DOHH2 (cell line): ENCODE results near the gene ELAVL2.

Experiments used
- H3F3A ChIP-seq: fragments of 200-600 bp; sonication (generic), shearing (Covaris generic); 2 replicates; pipeline ENCODE4 v1.6.0; 2016; ENCODE audit warnings: antibody characterized with exemption, mild to moderate bottlenecking; ENCODE audit not compliant: control insufficient read depth, insufficient read depth
- H3K27ac ChIP-seq: fragments of 200-600 bp; sonication (generic); 2 replicates; pipeline ENCODE4 v1.5.1; 2014; ENCODE audit warnings: low read depth, mild to moderate bottlenecking, low read length, moderate library complexity
- H3K27me3 ChIP-seq: fragments of 200-600 bp; sonication (generic); 2 replicates; pipeline ENCODE4 v1.6.1; 2014; ENCODE audit warnings: mild to moderate bottlenecking, low read length, mixed read lengths; ENCODE audit not compliant: control insufficient read depth
- H3K36me3 ChIP-seq: fragments of 200-600 bp; sonication (generic); 2 replicates; pipeline ENCODE4 v1.6.1; 2014; ENCODE audit warnings: mild to moderate bottlenecking, low read length, moderate library complexity, mixed read lengths; ENCODE audit not compliant: control insufficient read depth
- H3K4me1 ChIP-seq: fragments of 200-600 bp; sonication (generic); 2 replicates; pipeline ENCODE4 v1.6.1; 2014; ENCODE audit warnings: mild to moderate bottlenecking, low read length, mixed read lengths; ENCODE audit not compliant: control insufficient read depth
- H3K4me2 ChIP-seq: fragments of 200-600 bp; sonication (generic); 2 replicates; pipeline ENCODE4 v1.6.0; 2014; ENCODE audit warnings: mild to moderate bottlenecking, low read length, moderate library complexity
- H3K4me3 ChIP-seq: fragments of 200-600 bp; sonication (generic); 2 replicates; pipeline ENCODE4 v1.5.1; 2014; ENCODE audit warnings: mild to moderate bottlenecking, low read length, mixed read lengths
- H3K79me2 ChIP-seq: fragments of 200-600 bp; sonication (generic); 2 replicates; pipeline ENCODE4 v1.6.1; 2014; ENCODE audit warnings: mild to moderate bottlenecking, low read length, mixed read lengths; ENCODE audit not compliant: control insufficient read depth
- H3K9me2 ChIP-seq: fragments of 200-600 bp; sonication (generic); replicated peaks from 2 replicates; pipeline ENCODE4 v1.6.1; 2014; ENCODE audit warnings: mild to moderate bottlenecking, low read length, mixed read lengths; ENCODE audit not compliant: control insufficient read depth
- H3K9me3 ChIP-seq: fragments of 200-600 bp; sonication (generic); 2 replicates; pipeline ENCODE4 v1.6.1; 2014; ENCODE audit warnings: antibody characterized with exemption, low read length, mixed read lengths; ENCODE audit not compliant: control insufficient read depth, insufficient read depth
- H4K20me1 ChIP-seq: fragments of 200-600 bp; sonication (generic); 2 replicates; pipeline ENCODE4 v1.6.0; 2014; ENCODE audit warnings: low read depth, mild to moderate bottlenecking, antibody characterized with exemption, low read length, moderate library complexity; ENCODE audit not compliant: control insufficient read depth, insufficient read depth
- EZH2phosphoT487 ChIP-seq: fragments of 200-600 bp; sonication (generic); IDR thresholded peaks from 2 replicates; pipeline ENCODE4 v1.6.1; 2017; ENCODE audit warnings: borderline replicate concordance, mild to moderate bottlenecking, antibody characterized with exemption, low read length, moderate library complexity, mixed read lengths
- TF ChIP-seq, protein P1 (sequence below): fragments of 200-600 bp; sonication (generic); IDR thresholded peaks from one replicate; pipeline ENCODE4 v1.5.1; 2014; ENCODE audit warnings: antibody characterized with exemption, mild to moderate bottlenecking, low read depth, low read length; ENCODE audit not compliant: poor library complexity, severe bottlenecking

The ELAVL2 gene

DNA sequence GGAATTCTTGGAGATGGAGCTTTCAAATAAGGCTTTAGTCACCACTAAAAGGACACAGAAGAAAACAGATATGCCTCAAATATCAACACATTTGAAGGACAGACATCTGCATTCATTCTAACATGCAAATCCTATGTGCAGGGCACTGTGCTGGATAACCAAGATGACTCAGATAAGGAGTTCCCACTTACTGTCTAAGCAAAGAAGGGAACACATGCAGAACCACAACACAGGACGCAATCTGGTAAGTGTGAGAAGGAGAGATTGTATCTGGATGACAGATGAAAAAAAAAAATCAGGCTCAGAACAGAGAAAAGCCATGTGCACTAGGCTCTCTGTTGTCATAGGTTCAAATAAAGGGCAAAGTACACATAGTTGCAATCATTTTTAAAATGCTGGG, 42.5 kb downstream of the ELAVL2 start:
- no peaks in the 10 kb centered on the region for H4K20me1 ChIP-seq
- H3K4me1 ChIP-seq, result no peaks in the 10 kb centered on the region
- H3K79me2 ChIP-seq, result no peaks in the 10 kb centered on the region
- H3K36me3 ChIP-seq, result no peaks in the 10 kb centered on the region
- no peaks in the 10 kb centered on the region for H3K9me2 ChIP-seq
- H3K9me3 ChIP-seq, result no peaks in the 10 kb centered on the region; the same call in 1 of the 2 replicates
- H3K4me3 ChIP-seq, result no peak overlapping the region
- no peaks in the 10 kb centered on the region for H3F3A ChIP-seq
- TF ChIP-seq, protein P1, sequence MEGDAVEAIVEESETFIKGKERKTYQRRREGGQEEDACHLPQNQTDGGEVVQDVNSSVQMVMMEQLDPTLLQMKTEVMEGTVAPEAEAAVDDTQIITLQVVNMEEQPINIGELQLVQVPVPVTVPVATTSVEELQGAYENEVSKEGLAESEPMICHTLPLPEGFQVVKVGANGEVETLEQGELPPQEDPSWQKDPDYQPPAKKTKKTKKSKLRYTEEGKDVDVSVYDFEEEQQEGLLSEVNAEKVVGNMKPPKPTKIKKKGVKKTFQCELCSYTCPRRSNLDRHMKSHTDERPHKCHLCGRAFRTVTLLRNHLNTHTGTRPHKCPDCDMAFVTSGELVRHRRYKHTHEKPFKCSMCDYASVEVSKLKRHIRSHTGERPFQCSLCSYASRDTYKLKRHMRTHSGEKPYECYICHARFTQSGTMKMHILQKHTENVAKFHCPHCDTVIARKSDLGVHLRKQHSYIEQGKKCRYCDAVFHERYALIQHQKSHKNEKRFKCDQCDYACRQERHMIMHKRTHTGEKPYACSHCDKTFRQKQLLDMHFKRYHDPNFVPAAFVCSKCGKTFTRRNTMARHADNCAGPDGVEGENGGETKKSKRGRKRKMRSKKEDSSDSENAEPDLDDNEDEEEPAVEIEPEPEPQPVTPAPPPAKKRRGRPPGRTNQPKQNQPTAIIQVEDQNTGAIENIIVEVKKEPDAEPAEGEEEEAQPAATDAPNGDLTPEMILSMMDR, result no peak
- TF ChIP-seq EZH2phosphoT487, result no peak
- no peak overlapping the region for H3K4me2 ChIP-seq
- H3K27me3 ChIP-seq, result no peaks in the 10 kb centered on the region
- no peak overlapping the region for H3K27ac ChIP-seq

DNA sequence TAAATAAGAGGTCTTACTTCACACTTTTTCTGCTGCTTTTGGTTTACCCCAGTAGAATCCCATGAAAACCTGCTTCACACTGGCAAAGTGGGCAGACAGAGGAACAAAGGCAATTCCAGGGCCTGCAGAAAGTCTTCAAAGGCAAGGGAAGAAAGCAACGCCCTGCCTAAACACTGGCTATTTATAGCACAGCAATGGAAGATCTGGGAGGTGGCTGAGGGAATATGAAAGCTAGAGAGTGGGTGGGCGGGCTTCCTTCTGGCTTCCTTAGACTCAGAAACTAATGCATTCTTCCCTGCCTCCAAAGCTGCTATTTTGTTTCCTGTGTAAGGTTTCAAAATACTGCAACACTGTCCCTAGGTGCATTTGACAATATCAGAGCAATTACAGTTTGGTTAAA, 46.8 kb downstream of the ELAVL2 start:
- Histone ChIP-seq H3F3A (no peaks in the 10 kb centered on the region), H4K20me1 (no peaks in the 10 kb centered on the region), H3K79me2 (no peaks in the 10 kb centered on the region), H3K27me3 (no peaks in the 10 kb centered on the region), H3K9me2 (no peaks in the 10 kb centered on the region), H3K27ac (no peak overlapping the region), H3K4me2 (no peak overlapping the region), H3K4me3 (no peak overlapping the region), H3K9me3 (no peaks in the 10 kb centered on the region; the same call in 1 of the 2 replicates), H3K36me3 (no peaks in the 10 kb centered on the region), H3K4me1 (no peaks in the 10 kb centered on the region)
- no peak for TF ChIP-seq EZH2phosphoT487
- TF ChIP-seq, protein P1, result no peak

DNA sequence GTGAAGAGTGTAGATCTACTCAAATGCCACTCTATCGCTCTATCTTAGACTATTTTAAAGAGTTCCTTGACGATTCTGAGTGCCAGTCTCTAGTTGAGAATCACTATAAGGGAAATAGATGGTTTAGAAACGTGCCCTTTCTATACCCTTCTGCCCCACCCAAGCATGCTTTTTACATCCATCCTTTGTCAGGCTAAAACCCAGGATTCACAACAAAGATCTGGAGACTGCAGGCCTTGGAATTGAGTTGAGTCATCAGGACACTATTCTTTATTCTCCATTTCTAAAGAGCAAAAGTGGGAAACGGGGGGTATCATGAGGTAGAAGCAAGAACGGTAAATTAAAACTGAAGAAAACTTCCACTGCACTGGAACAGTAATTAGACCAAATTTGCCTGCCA, 48.7 kb downstream of the ELAVL2 start:
- TF ChIP-seq EZH2phosphoT487, result no peak
- TF ChIP-seq, protein P1, result no peak
- no peaks in the 10 kb centered on the region for H3K27me3 ChIP-seq
- H4K20me1 ChIP-seq, result no peaks in the 10 kb centered on the region
- H3K79me2 ChIP-seq, result no peaks in the 10 kb centered on the region
- H3K9me2 ChIP-seq, result no peaks in the 10 kb centered on the region
- H3K36me3 ChIP-seq, result no peaks in the 10 kb centered on the region
- H3K27ac ChIP-seq, result no peak overlapping the region
- H3K4me1 ChIP-seq, result no peaks in the 10 kb centered on the region
- no peak overlapping the region for H3K4me3 ChIP-seq
- no peak overlapping the region for H3K4me2 ChIP-seq
- H3K9me3 ChIP-seq, result no peaks in the 10 kb centered on the region
- H3F3A ChIP-seq, result no peaks in the 10 kb centered on the region

DNA sequence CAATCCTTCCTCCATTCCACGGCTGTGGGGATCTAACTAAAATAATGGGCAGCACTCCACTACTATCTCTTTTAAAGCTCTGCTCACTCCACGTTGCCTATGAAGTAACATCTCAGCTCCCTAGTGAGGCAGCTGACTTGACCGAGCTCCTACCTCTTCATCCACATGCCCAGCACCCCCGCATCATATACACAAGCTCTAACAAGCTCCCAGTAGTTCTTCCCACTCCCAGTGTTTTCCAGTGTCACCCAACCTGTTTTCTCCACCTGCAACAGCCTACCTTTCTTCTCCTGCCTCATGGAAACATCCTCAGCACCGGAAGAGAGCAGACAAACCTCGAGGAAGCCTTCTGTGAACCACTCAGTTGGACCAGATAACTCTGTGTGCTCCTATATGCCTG, 50.5 kb downstream of the ELAVL2 start:
- Histone ChIP-seq H3K4me1 (no peaks in the 10 kb centered on the region), H3K4me2 (no peak overlapping the region), H3K27ac (no peak overlapping the region), H3K9me2 (no peaks in the 10 kb centered on the region), H3K9me3 (no peaks in the 10 kb centered on the region), H4K20me1 (no peaks in the 10 kb centered on the region), H3K36me3 (no peaks in the 10 kb centered on the region), H3F3A (no peaks in the 10 kb centered on the region), H3K27me3 (no peaks in the 10 kb centered on the region), H3K4me3 (no peak overlapping the region), H3K79me2 (no peaks in the 10 kb centered on the region)
- no peak for TF ChIP-seq EZH2phosphoT487
- TF ChIP-seq, protein P1, result no peak
